Natural killer cell treated with Interleukin-12 subunit alpha and Interleukin-12 subunit beta and Interleukin-15 and Interleukin-18, amount 100 ng/mL, for 72 hours (primary cell): ENCODE data around the gene ZCCHC4. TPM values are rescaled to one million over a fixed set of nuclear protein-coding genes. Genes with fewer than 3 reads are reported as not detected.
"Not testable (repeated sequence)": the region's sequence is repeated elsewhere in the genome, so short reads cannot be mapped to it uniquely, and the experiment has no call there.

Experiments
- ATAC-seq, 2 donors: fragments of 150-1000 bp; cut with Tn5 transposase in 1 of 2; sonication (Bioruptor Pico), chemical (Tn5 transposase) in 1 of 2; 2 replicates each; pipeline ENCODE4 v1.10.0; 2021
- DNase-seq: peaks from one replicate; pipeline ENCODE4 v3.0.0; 2022; ENCODE audit warnings: low spot score
- H3K27ac Mint-ChIP-seq, 2 donors: 1 replicate in 1 of 2; 2 replicates in 1 of 2; pipeline ENCODE4 v1.8.0; 2022; ENCODE audit warnings: mixed read lengths in 2 of 2, mild to moderate bottlenecking in 1 of 2, moderate library complexity in 1 of 2
- H3K27me3 Mint-ChIP-seq, 2 donors: 1 replicate in 1 of 2; 2 replicates in 1 of 2; pipeline ENCODE4 v1.8.0; 2022; ENCODE audit warnings: mixed read lengths in 2 of 2
- H3K36me3 Mint-ChIP-seq: one replicate; pipeline ENCODE4 v1.8.0; 2022; ENCODE audit warnings: mixed read lengths
- H3K4me1 Mint-ChIP-seq, 2 donors: 1 replicate in 1 of 2; 2 replicates in 1 of 2; pipeline ENCODE4 v1.8.0; 2022; ENCODE audit warnings: low read depth in 2 of 2, mixed read lengths in 2 of 2, mild to moderate bottlenecking in 1 of 2
- H3K4me3 Mint-ChIP-seq: one replicate; pipeline ENCODE4 v1.8.0; 2022; ENCODE audit warnings: mixed read lengths
- H3K9me3 Mint-ChIP-seq: 2 replicates; pipeline ENCODE4 v1.8.0; 2022; ENCODE audit warnings: mixed read lengths
- total RNA-seq, 2 donors: library from RNA; stranded (reverse); gene quantifications; one replicate each; pipeline ENCODE4 v1.2.3, GENCODE V29; 2022

The ZCCHC4 gene
- total RNA-seq, 2 donors from 2014 or later: 14.7 to 21.8 TPM

GRCh38 chr4:25306518-25307057 lies 6.0 kb upstream of the ZCCHC4 start:
- no peaks in the 10 kb centered on the region for H3K36me3 Mint-ChIP-seq
- DNase-seq: no peak
- no peaks in the 10 kb centered on the region for H3K4me1 Mint-ChIP-seq
- H3K9me3 Mint-ChIP-seq: no peaks in the 10 kb centered on the region
- no peak overlapping the region for H3K27ac Mint-ChIP-seq
- no peak for ATAC-seq
- H3K4me3 Mint-ChIP-seq: no peak overlapping the region
- H3K27me3 Mint-ChIP-seq: peaks cover 6 to 15% of the 10 kb centered on the region in 2 donors

- Mint-ChIP-seq H3K27ac (no peak overlapping the region), H3K9me3 (no peaks in the 10 kb centered on the region), H3K4me1 (peaks cover 4 to 5% of the 10 kb centered on the region in 2 donors), H3K4me3 (no peak overlapping the region), H3K27me3 (peaks cover 6 to 15% of the 10 kb centered on the region in 2 donors), H3K36me3 (no peaks in the 10 kb centered on the region)
- ATAC-seq (no peak), DNase-seq (no peak)
Observed at GRCh38 chr4:25307596-25307995, 5.0 kb upstream of the ZCCHC4 start.

GRCh38 chr4:25308306-25308705 lies 4.3 kb upstream of the ZCCHC4 start:
- Mint-ChIP-seq H3K27ac (no peak overlapping the region), H3K36me3 (no peaks in the 10 kb centered on the region), H3K27me3 (peaks cover 6 to 15% of the 10 kb centered on the region in 2 donors), H3K4me3 (no peak overlapping the region), H3K4me1 (peaks cover 6 to 9% of the 10 kb centered on the region in 2 donors), H3K9me3 (no peaks in the 10 kb centered on the region)
- ATAC-seq (no peak), DNase-seq (no peak)

- Mint-ChIP-seq H3K9me3 (no peaks in the 10 kb centered on the region), H3K4me1 (peaks cover 10 to 13% of the 10 kb centered on the region in 2 donors), H3K27ac (no peak overlapping the region), H3K27me3 (peaks cover 6 to 15% of the 10 kb centered on the region in 2 donors), H3K36me3 (no peaks in the 10 kb centered on the region), H3K4me3 (no peak overlapping the region)
- no peak for DNase-seq
- no peak for ATAC-seq
Observed at GRCh38 chr4:25308761-25309160, 3.8 kb upstream of the ZCCHC4 start.

GRCh38 chr4:25310066-25310802 lies 2.3 kb upstream of the ZCCHC4 start:
- peaks cover 3 to 9% of the 10 kb centered on the region in 2 donors for H3K27me3 Mint-ChIP-seq
- no peaks in the 10 kb centered on the region for H3K9me3 Mint-ChIP-seq
- no peaks in the 10 kb centered on the region for H3K36me3 Mint-ChIP-seq
- ATAC-seq (no peak), DNase-seq (no peak)
- H3K4me1 Mint-ChIP-seq: peaks cover 11 to 13% of the 10 kb centered on the region in 2 donors
- no peak overlapping the region for H3K27ac Mint-ChIP-seq
- H3K4me3 Mint-ChIP-seq: no peak overlapping the region

- no peaks in the 10 kb centered on the region for H3K9me3 Mint-ChIP-seq
Observed at GRCh38 chr4:25310803-25311166, 1.8 kb upstream of the ZCCHC4 start.

GRCh38 chr4:25313201-25313895 lies 774 bp downstream of the ZCCHC4 start:
- Mint-ChIP-seq H3K36me3 (peaks cover 6% of the 10 kb centered on the region), H3K4me3 (peak overlapping the region; percentile 96), H3K4me1 (peaks cover 11 to 13% of the 10 kb centered on the region in 2 donors), H3K27ac (peak overlapping the region; percentile 86 to 92), H3K9me3 (no peaks in the 10 kb centered on the region), H3K27me3 (peaks cover 0 to 7% of the 10 kb centered on the region in 2 donors)
- DNase-seq (no peak), ATAC-seq (no peak)

More at GRCh38 chr4:25310803-25311166, 1.8 kb upstream of the ZCCHC4 start:
- Mint-ChIP-seq H3K4me3 (no peak overlapping the region), H3K27ac (no peak overlapping the region), H3K4me1 (peaks cover 11 to 13% of the 10 kb centered on the region in 2 donors), H3K27me3 (peaks cover 3 to 9% of the 10 kb centered on the region in 2 donors), H3K36me3 (no peaks in the 10 kb centered on the region)
- no peak for ATAC-seq
- DNase-seq: no peak

- no peak for ATAC-seq
- DNase-seq: no peak
- H3K4me3 Mint-ChIP-seq: peak overlapping the region; percentile 68
Observed at GRCh38 chr4:25320336-25320735, 7.8 kb downstream of the ZCCHC4 start.

GRCh38 chr4:25320773-25321172 lies 8.2 kb downstream of the ZCCHC4 start:
- Mint-ChIP-seq H3K27ac (peak overlapping the region; percentile 74 to 76), H3K9me3 (no peaks in the 10 kb centered on the region), H3K27me3 (no peaks in the 10 kb centered on the region), H3K4me3 (peak overlapping the region; percentile 68), H3K36me3 (peaks cover 6% of the 10 kb centered on the region), H3K4me1 (peaks cover 15 to 21% of the 10 kb centered on the region in 2 donors)
- DNase-seq (no peak), ATAC-seq (peak; percentile 86 to 95)

More at GRCh38 chr4:25320336-25320735, 7.8 kb downstream of the ZCCHC4 start:
- H3K27ac Mint-ChIP-seq: peak overlapping the region; percentile 74 to 76
- no peaks in the 10 kb centered on the region for H3K9me3 Mint-ChIP-seq
- peaks cover 15 to 21% of the 10 kb centered on the region in 2 donors for H3K4me1 Mint-ChIP-seq
- H3K27me3 Mint-ChIP-seq: no peaks in the 10 kb centered on the region
- H3K36me3 Mint-ChIP-seq: peaks cover 6% of the 10 kb centered on the region

- no peaks in the 10 kb centered on the region for H3K27me3 Mint-ChIP-seq
Observed at GRCh38 chr4:25321703-25322102, 9.1 kb downstream of the ZCCHC4 start.

GRCh38 chr4:25328463-25328862 lies 15.9 kb downstream of the ZCCHC4 start:
- H3K4me1 Mint-ChIP-seq: peaks cover 12 to 16% of the 10 kb centered on the region in 2 donors
- H3K36me3 Mint-ChIP-seq, DNase-seq, H3K27me3 Mint-ChIP-seq, H3K27ac Mint-ChIP-seq, H3K4me3 Mint-ChIP-seq, ATAC-seq, H3K9me3 Mint-ChIP-seq: not testable (repeated sequence)

More at GRCh38 chr4:25321703-25322102, 9.1 kb downstream of the ZCCHC4 start:
- Mint-ChIP-seq H3K36me3 (peaks cover 4% of the 10 kb centered on the region), H3K4me1 (peaks cover 15 to 21% of the 10 kb centered on the region in 2 donors), H3K27ac (peak overlapping the region; percentile 74 to 76), H3K9me3 (no peaks in the 10 kb centered on the region), H3K4me3 (peak overlapping the region; percentile 68)
- DNase-seq (no peak), ATAC-seq (no peak)

GRCh38 chr4:25330335-25330734 lies 17.8 kb downstream of the ZCCHC4 start:
- Mint-ChIP-seq H3K4me3 (no peak overlapping the region), H3K9me3 (no peaks in the 10 kb centered on the region), H3K36me3 (no peaks in the 10 kb centered on the region), H3K4me1 (peaks cover 12 to 16% of the 10 kb centered on the region in 2 donors), H3K27ac (peak overlapping the region; percentile 96 to 98), H3K27me3 (no peaks in the 10 kb centered on the region)
- DNase-seq: no peak
- no peak for ATAC-seq

GRCh38 chr4:25330905-25331808 lies 18.6 kb downstream of the ZCCHC4 start:
- ATAC-seq: peak; percentile 69 to 82
- Mint-ChIP-seq H3K27ac (peak overlapping the region; percentile 96 to 98), H3K4me3 (peak overlapping the region; percentile 91), H3K27me3 (no peaks in the 10 kb centered on the region), H3K9me3 (no peaks in the 10 kb centered on the region), H3K36me3 (no peaks in the 10 kb centered on the region), H3K4me1 (peaks cover 12 to 16% of the 10 kb centered on the region in 2 donors)
- no peak for DNase-seq
